Spinal cord (tissue), 10 donors: ENCODE results near the gene COL26A1. TPM values are rescaled to one million over a fixed set of nuclear protein-coding genes. Genes with fewer than 3 reads are reported as not detected.

ENCODE experiments used
- DNase-seq, 6 donors: peaks; one replicate each; pipeline versions ENCODE4 v3.0.0 to v3.0.0-alpha.2; 2013 to 2015; ENCODE audit warnings: low spot score in 6 of 6, low read depth in 4 of 6
- H3K27ac ChIP-seq: one replicate; pipeline ENCODE4 v1.5.1; 2013; ENCODE audit warnings: low read depth, low read length, control low read depth
- H3K27me3 ChIP-seq: one replicate; pipeline ENCODE4 v1.6.1; 2013; ENCODE audit warnings: low read length; ENCODE audit not compliant: control insufficient read depth, insufficient read depth
- H3K36me3 ChIP-seq: one replicate; pipeline ENCODE4 v1.6.1; 2013; ENCODE audit warnings: low read length; ENCODE audit not compliant: control insufficient read depth, insufficient read depth
- H3K4me1 ChIP-seq: one replicate; pipeline ENCODE4 v1.6.1; 2013; ENCODE audit warnings: low read length; ENCODE audit not compliant: control insufficient read depth, insufficient read depth
- H3K4me3 ChIP-seq: one replicate; pipeline ENCODE4 v1.5.1; 2013; ENCODE audit warnings: low read depth, low read length, control low read depth
- H3K9me3 ChIP-seq: one replicate; pipeline ENCODE4 v1.6.1; 2013; ENCODE audit warnings: low read length; ENCODE audit not compliant: control insufficient read depth, insufficient read depth
- WGBS: methylation state at CpG from one replicate; pipeline ENCODE4 v1.1.5; 2013; ENCODE audit warnings: missing lambda C conversion rate; ENCODE audit not compliant: insufficient coverage; 5-methylcytosine and 5-hydroxymethylcytosine counted together
- polyA plus RNA-seq, 2 donors: library from polyadenylated mRNA; unstranded; fragments of 120-200 nt; gene quantifications; one replicate each; pipeline ENCODE4 v1.2.1, GENCODE V29; 2013; ENCODE audit not compliant: insufficient read length in 2 of 2
- total RNA-seq, 2 donors: library from RNA; depleted of rRNA in 1 of 2; stranded (reverse); fragments of 120-200 nt in 1 of 2; fragments of >200 nt in 1 of 2; gene quantifications; one replicate each; pipeline versions ENCODE4 v1.2.3 to v1.2.4, GENCODE V29; 2013 to 2014
- donor health status: healthy.

Gene COL26A1
- total and polyA plus RNA-seq, 4 donors: 15.4 to 49.3 (median 28.6) TPM

DNA sequence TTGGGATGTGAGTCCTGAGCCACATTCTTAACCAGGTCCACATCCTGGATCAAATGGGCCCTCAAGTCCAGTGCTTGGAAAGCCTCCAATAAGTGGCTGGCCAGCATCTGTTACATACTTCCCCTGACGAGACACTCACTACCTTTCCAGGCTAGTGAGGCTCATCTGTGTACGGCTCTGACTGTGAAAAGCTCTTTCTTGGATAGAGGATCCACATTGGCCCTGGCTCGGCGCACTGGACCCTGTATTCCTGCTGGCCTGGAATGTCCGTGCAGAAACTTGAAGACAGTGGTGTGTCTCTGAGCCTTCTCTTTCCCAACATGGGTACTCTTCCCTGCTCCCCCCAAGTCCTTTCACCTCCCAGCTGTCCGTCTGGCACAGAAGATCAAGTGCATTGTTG is 230.9 kb downstream of the COL26A1 start:
- Histone ChIP-seq H3K36me3 (no peaks in the 10 kb centered on the region), H3K27ac (no peak overlapping the region), H3K4me1 (peaks cover 4% of the 10 kb centered on the region), H3K27me3 (no peaks in the 10 kb centered on the region), H3K9me3 (no peaks in the 10 kb centered on the region), H3K4me3 (no peak overlapping the region)
- DNase-seq: no peak
- 79% methylated on average over 6 of the region's 6 CpGs for WGBS

DNA sequence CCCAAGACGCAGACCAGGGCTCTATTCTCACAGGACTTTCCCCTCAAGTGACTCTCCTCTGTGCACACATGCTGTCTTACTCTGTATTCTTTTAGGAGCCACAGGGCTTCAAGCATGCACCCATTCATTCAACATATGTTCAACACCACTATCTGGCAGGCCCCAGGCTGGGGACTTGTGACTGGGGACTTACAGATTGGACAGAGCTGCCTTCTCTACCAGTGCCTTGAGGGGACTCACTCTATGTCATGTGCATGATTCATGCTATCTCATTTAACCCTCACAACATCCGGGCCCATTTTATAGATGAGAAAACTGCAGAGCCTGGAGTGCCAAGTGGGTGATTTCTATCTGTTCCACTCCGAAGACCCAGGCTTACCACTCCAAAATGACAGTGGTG is 232.1 kb downstream of the COL26A1 start:
- H3K36me3 ChIP-seq: no peaks in the 10 kb centered on the region
- WGBS: 79% methylated on average over 2 of the region's 3 CpGs

DNA sequence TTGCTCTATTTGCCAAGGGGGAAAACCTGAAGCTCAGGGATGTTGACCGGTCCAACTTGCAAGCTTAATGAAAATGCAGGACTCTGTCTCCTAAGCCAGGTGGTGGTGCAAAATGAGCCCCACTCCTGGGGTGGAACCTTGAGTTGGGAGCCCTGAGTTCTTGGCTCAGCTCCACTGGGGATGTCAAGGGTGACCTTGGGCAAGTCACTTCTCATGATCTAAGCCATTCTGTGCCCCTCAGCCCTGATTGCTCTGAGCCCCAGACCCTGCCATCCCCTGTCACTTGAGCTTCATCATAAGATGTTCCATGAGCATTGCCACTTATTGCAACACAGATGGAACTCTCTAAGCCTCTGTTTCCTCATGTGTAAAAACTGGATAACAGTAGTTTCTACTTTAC is 232.6 kb downstream of the COL26A1 start:
- WGBS: 91% methylated on average over 1 of the region's 1 CpG
- H3K27me3 ChIP-seq: no peaks in the 10 kb centered on the region

More for the DNA sequence above, 232.1 kb downstream of the COL26A1 start:
- no peak for DNase-seq
- Histone ChIP-seq H3K4me3 (no peak overlapping the region), H3K4me1 (peaks cover 14% of the 10 kb centered on the region), H3K9me3 (no peaks in the 10 kb centered on the region), H3K27me3 (no peaks in the 10 kb centered on the region), H3K27ac (no peak overlapping the region)

DNA sequence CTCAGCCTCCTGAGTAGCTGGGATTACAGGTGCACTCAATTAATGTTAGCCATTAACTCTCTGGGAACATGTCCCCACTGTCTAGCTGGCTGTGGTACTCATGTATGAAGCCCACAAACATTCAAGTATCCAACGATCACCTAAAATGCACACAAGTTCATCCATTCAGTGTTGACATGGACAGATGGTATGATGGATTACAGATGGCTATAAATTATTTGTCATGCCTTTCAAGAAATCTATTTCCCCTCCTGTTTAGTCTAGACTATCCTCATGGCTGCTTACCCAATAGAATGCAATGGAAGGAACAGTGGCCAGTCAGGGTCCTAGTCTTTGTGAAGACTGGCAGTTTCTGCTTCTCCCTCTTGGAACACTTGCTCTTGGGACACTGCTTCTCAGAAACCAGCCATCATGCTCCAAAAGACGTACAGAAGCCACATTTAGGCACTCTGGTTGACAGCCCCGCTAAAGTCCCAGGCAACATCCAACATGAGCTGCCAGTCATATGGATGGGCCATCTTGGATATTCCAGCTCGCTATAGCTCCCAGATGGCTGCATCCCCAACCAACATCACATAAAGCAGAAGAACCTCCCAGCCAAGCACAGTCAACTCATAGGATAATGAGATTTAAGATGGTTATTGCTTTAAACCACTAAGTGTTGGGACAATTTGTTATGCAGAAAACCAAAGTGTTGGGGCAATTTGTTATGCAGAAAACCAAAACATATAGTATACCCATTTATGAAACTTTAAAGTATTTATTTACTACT is 233.3 kb downstream of the COL26A1 start:
- no peaks in the 10 kb centered on the region for H3K36me3 ChIP-seq
- no peak overlapping the region for H3K27ac ChIP-seq
- no peaks in the 10 kb centered on the region for H3K9me3 ChIP-seq
- no peaks in the 10 kb centered on the region for H3K27me3 ChIP-seq
- H3K4me3 ChIP-seq: no peak overlapping the region
- DNase-seq: no peak
- 82% methylated on average over 2 of the region's 4 CpGs for WGBS
- H3K4me1 ChIP-seq: peaks cover 14% of the 10 kb centered on the region

More for the DNA sequence above, 232.6 kb downstream of the COL26A1 start:
- Histone ChIP-seq H3K36me3 (no peaks in the 10 kb centered on the region), H3K4me3 (no peak overlapping the region), H3K27ac (no peak overlapping the region), H3K9me3 (no peaks in the 10 kb centered on the region), H3K4me1 (peaks cover 14% of the 10 kb centered on the region)
- DNase-seq: no peak

DNA sequence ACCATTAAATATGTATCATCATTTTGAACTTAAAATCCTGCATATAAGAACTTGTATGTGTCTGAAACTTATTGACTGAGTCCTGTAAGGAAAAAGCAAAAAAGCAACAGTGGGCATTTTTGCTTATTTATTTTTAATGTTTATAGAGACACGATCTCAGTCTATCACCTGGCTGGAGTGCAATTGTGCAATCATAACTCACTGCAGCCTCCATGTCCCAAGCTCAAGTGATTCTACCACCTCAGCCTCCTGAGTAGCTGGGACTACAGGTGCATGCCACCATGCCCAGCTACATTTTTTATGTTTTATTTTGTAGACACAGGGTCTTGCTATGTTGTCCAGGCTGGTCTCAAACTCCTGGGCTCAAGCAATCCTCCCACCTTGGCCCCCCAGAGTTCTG is 234.2 kb downstream of the COL26A1 start:
- Histone ChIP-seq H3K27ac (no peak overlapping the region), H3K36me3 (no peaks in the 10 kb centered on the region), H3K4me1 (peaks cover 14% of the 10 kb centered on the region), H3K27me3 (no peaks in the 10 kb centered on the region), H3K9me3 (no peaks in the 10 kb centered on the region), H3K4me3 (no peak overlapping the region)
- no peak for DNase-seq
- WGBS: no CpG with 5 or more reads among the region's 1 CpG

DNA sequence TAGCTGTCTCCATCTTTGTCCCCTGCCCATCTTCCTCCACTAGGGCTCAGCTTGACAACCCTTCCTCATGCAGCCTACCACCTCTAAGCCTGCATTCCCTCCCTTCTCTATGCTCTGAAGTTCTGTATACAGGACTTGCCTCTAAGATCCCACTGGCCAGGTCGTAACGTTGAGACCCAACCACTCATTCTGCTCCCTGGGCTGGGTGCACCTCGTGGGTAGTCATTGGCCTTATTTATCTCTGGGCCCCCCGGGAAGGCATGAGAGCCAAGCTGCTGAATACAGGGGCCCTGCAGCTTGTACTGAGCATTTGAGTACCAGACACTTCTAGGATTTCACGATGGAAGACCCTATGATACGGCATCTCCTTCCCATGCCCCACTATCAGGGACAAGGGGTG is 235.3 kb downstream of the COL26A1 start:
- Histone ChIP-seq H3K4me3 (no peak overlapping the region), H3K36me3 (no peaks in the 10 kb centered on the region)
- 80% methylated on average over 6 of the region's 6 CpGs for WGBS

DNA sequence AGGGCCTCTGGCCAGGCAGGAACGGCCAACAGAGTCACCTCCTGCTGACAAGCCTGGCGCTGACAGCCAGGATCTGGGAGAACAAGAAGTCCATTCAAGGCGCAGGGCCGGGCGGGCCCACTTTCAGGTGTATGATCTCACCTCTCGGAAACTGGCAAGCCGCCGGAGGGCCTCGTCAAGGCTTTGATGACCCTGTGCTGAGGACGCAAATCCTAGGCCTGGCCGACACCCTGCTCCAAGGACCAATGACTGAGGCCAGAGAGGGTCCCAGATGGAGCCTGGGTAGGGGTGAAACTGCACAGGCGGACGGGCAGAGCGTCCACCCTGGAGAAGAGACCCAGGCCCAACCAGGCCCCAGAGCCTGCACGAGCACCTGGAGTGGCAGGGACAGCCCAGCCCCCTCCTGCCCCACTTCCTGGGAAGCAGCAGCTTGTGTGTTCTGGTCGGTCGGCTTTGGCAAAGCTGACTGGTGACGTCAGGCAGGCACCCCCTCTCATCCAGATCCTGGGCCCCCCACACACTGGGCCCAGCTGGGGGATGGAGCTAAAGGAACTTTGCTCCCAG is 235.8 kb downstream of the COL26A1 start:
- no peak for DNase-seq
- Histone ChIP-seq H3K4me3 (no peak overlapping the region), H3K9me3 (no peaks in the 10 kb centered on the region), H3K27ac (no peak overlapping the region), H3K27me3 (no peaks in the 10 kb centered on the region), H3K4me1 (peaks cover 26% of the 10 kb centered on the region), H3K36me3 (no peaks in the 10 kb centered on the region)
- WGBS: 76% methylated on average over 18 of the region's 18 CpGs

More for the DNA sequence above, 235.3 kb downstream of the COL26A1 start:
- Histone ChIP-seq H3K27ac (no peak overlapping the region), H3K4me1 (peaks cover 25% of the 10 kb centered on the region), H3K9me3 (no peaks in the 10 kb centered on the region), H3K27me3 (no peaks in the 10 kb centered on the region)
- DNase-seq: no peak

DNA sequence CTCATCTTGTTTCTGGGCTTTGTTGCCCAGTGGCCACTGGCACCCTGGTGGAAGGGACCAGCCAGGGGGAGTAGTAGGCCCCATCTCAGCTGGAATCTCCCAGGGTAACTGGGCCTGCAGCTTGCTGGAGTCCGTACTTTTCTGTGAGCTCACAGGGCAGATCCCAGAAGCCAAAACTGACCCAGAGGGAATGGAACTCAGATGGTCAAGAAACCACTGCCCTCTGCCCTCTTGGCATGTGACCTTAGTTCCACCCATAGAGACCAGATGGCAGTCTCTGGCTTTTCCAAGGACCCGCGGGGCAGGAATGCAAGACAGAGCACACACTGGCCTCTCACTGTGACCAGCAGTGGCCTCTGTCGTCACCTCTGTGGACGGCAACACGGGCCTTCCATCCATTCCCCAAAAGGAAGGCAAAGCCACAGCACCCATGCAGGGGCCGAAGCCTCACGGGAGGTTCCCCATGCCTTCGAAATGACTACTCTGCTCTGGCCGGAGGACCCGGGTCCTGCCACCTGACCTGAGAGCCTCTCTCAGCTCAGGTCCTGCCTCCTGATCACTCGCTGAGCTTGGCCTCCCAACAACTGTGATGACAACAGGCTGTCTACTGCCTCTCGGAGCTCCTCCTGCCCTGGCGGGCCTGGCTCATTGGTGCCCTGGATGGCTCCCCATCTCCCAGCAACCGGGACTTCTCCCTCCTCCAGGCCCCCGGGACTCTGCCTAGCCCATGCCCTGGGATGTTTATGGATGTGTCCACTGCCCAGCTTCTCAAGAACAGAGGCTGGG is 236.5 kb downstream of the COL26A1 start:
- Histone ChIP-seq H3K36me3 (no peaks in the 10 kb centered on the region), H3K4me1 (peaks cover 26% of the 10 kb centered on the region), H3K9me3 (no peaks in the 10 kb centered on the region), H3K27ac (no peak overlapping the region), H3K4me3 (no peak overlapping the region), H3K27me3 (no peaks in the 10 kb centered on the region)
- WGBS: 67% methylated on average over 14 of the region's 16 CpGs
- DNase-seq: no peak

DNA sequence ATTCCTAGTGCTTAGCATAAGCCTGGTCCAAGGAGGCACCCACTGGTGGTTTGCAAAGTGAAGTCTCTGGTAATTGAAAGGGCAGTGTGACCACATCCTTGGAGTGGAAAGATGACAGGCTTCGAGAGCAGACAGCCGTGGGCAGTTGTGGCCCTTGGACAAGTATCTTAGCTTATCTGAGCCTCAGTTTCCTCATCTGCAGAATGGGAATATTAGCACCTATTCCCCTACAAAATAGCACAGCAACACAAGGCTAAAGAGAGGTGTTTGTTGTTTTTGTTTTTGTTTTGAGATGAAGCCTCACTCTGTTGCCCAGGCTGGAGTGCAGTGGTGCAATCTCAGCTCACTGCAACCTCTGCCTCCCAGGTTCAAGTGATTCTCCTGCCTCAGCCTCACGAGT is 237.1 kb downstream of the COL26A1 start:
- Histone ChIP-seq H3K4me1 (peaks cover 26% of the 10 kb centered on the region), H3K9me3 (no peaks in the 10 kb centered on the region), H3K27me3 (no peaks in the 10 kb centered on the region), H3K36me3 (no peaks in the 10 kb centered on the region), H3K4me3 (no peak overlapping the region), H3K27ac (no peak overlapping the region)
- WGBS: no CpG with 5 or more reads among the region's 3 CpGs
- no peak for DNase-seq
